ENCODE results near the gene CLCN4.

The CLCN4 gene

DNA sequence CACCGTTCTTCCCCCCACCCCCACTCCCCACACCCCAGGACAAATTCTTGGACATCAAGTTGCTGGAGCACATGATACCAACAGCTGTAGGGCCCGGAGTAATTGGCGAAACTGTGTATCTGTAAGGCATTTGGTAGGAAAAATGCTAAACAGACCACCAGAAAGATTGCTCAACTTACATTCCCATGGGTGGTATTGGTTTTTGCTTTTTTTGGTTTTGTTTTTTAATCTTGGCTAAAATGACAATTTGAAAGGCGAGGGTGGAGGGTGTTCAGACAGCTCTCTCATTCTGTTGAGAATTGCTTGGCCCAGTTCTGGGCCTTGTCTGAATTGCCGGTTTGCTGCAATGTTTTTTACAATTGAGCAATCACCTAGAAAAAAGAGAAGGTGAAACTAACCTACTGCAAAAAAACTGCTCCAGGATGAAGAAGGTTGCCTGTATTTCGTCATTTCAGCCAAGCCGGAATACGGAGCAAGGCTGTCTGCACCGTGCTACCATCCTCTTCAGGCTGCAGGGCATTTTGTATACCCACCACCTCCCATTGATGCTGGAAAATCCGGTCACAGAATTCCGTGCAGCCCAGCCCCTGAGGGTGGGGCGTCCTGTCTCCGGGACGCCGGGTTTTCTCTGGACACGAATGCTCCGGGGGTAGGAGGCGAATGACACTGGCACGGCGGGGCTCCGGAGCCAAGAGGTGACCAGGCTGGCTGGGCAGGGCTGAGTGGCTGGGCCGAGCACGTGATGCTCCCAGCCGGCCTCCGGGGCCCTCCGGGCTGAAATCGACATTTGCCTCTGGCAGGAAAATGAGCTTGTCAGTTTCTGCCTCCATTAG is at the start of gene CLCN4:
Gene CLCN4, plus strand, starts transcription at position 777 of the 833 bp plus-strand sequence. CDS start 28,058 bp downstream, outside the sequence.
- no peak for DNase-seq

- no peak for DNase-seq
These were observed 49.3 kb upstream of the CLCN4 start for GRCh38 chrX:10107483-10107882.

GRCh38 chrX:10108288-10108687 is 48.5 kb upstream of the CLCN4 start:
- DNase-seq: no peak

DNA sequence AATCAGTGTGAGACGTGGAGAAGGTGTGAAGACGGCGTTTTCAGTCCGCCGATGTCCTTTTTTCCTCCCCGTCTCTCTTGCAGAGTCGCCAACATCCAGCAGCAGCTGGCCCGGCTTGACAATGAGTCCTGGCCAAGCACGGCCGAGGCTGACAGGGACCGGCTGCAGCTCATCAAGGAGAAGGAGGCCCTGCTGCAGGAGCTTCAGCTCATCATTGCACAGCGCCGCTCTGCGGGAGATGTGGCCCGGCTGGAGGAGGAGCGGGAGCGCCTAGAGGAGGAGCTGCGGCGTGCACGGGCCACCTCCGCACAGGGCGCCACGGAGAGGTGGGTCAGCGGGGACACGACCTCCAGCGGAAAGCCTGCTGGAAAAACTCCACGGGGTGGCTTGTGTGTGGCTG is 47.1 kb upstream of the CLCN4 start:
- DNase-seq: no peak

- DNase-seq: peak in 1 of 2 donors; percentile 22
These were observed 46.3 kb upstream of the CLCN4 start for GRCh38 chrX:10110316-10110935.

- peak; percentile 71 to 74 for DNase-seq
These were observed 45.8 kb upstream of the CLCN4 start for GRCh38 chrX:10110984-10111363.

GRCh38 chrX:10111364-10112148 is 45.2 kb upstream of the CLCN4 start:
- peak; percentile 71 to 75 for DNase-seq

DNA sequence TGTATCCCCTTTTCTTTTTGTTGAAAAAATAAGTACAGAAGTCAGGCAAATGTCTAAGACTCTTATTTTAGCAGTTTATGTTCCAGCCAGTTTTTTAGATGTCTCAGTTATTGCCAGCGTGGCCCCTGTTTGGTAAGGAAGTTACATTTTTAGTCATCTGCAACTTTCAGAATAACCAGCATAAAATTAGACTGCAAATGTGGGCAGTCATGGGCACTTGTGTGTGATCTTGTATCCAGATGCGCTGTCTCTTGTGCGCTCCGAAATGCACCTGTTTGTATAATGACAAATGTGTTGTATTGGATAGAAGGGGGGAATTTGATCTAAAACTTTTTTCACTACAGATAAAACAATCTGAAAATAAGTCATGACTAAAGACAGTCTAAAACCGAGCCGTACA is 44.3 kb upstream of the CLCN4 start:
- no peak for DNase-seq

GRCh38 chrX:10115082-10115481 is 41.7 kb upstream of the CLCN4 start:
- no peak for DNase-seq

- DNase-seq: no peak
These were observed 39.5 kb upstream of the CLCN4 start for GRCh38 chrX:10117301-10117700.

- DNase-seq: no peak
These were observed 38.9 kb upstream of the CLCN4 start for GRCh38 chrX:10117864-10118377.

DNA sequence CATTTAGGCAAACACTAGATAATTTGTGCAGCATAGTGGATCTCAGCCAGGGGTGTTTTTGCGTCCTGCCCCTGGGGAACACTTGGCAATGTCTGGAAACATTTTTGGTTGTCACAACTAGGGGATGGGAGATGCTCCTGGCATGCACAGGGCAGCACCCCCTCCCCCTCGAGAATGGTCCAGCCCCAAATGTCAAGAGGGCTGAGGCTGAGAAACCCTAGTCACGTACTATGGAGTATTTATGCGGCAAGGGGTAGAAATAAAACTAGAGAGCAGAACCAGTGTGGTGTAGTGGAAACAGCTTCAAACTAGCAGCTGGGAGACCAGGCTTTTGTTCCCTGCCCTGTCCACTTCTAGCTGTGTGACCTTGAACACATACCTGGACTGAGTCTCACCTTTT is 38.2 kb upstream of the CLCN4 start:
- DNase-seq: no peak

DNA sequence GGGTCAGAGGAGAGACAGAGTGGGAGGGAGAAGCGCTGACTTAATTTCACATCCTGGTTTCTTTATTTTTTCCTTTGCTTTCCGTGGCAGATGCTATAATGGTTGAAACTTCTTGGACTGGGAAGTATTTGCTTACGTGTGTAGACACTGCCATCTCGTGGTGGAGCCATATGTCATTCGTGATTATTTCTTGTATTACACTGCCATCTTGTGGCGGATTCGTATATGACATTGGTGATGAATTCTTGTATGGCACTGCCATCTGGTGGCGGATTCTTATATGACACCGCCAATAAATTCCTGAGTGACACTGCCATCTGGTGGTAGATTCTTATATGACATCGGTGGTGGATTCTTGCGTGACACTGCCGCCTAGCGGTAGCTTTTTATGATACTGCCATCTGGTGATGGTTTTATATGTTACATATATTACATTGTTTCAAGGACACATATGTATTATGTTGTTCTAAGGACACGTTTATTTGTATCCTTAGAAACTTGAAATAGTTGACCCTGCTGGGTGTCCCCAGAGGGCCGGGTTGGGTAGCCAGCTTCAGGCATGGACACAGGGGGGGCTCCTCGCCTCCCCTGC is 37.3 kb upstream of the CLCN4 start:
- DNase-seq: peak; percentile 80 to 84

DNA sequence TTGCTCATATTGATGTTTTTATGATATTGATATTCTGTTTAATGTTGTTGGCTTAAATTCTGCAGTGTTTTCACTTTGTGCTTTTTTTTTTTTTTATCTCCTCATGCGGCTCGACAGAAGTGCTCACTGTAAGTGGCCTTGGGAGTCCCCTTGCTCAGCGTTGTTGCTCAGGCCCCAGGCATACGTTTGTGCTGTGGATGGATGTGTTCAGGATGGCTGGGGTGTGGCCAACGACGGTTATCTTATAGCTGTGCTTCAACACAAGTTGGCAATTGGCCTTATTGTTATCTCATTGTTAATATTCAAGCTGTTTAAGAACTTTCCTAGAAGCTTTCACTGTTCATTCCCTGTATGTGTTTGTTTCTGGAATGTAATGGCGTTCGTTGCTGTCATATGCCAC is 36.4 kb upstream of the CLCN4 start:
- no peak for DNase-seq

- DNase-seq: no peak
These were observed 35.9 kb upstream of the CLCN4 start for GRCh38 chrX:10120828-10121227.

- DNase-seq: peak in 1 of 2 donors; percentile 68
These were observed 35.0 kb upstream of the CLCN4 start for GRCh38 chrX:10121787-10122186.

DNA sequence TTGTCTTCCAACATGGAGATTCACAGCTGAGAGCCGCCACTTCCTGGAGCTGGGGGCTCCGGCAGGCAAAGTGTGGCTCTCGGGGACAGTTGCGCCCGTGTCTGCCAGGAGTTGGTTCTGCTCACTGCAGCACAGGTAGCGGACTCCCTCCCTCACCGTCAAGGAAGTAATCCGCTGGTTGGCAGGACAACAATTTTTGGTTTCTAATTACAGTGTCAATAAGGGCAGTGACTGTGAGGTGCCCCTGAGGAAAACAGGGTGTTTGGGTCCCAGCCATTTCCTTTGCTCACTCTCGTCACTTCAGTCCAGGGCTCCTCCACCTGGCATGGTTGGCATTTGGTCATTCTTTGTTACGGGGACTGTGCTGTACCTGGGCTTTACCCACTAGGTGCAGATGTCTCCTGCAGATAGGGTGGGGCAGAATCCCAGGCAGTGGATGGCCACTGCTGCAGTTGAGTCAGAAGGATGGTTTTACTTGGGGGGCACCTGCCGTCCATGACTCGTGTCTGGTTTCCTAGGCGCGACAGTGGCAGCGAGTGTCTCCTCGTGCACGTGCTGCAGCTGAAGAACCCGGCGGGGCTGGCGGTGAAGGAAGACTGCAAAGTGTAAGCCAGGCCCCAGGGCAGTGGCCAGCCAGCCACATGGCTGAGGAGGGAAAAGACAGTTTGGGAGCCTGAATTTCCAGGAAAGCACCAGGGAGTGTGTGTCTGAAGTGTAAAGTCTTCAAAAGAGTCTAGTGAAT is 32.1 kb upstream of the CLCN4 start:
- DNase-seq: no peak

GRCh38 chrX:10125248-10125615 is 31.5 kb upstream of the CLCN4 start:
- DNase-seq: no peak

GRCh38 chrX:10126044-10126443 is 30.7 kb upstream of the CLCN4 start:
- no peak for DNase-seq

GRCh38 chrX:10126834-10127233 is 29.9 kb upstream of the CLCN4 start:
- DNase-seq: no peak

DNA sequence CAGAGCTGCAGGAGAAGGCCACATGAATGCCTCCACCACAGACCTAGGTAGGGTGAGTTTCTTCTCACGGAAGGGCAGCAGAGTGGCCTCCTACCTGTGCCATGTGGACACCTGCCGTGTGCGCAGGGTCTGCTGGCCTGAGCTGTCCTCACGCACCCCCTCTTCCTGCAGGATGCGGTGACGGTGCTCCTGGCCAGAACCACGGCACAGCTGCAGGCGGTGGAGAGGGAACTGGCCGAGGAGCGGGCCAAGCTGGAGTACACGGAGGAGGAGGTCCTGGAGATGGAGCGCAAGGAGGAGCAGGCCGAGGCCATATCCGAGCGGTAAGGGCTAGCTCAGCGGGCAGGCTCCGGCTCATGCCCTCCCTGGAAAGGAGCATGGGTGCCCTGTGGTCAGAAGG is 28.4 kb upstream of the CLCN4 start:
- no peak for DNase-seq

DNA sequence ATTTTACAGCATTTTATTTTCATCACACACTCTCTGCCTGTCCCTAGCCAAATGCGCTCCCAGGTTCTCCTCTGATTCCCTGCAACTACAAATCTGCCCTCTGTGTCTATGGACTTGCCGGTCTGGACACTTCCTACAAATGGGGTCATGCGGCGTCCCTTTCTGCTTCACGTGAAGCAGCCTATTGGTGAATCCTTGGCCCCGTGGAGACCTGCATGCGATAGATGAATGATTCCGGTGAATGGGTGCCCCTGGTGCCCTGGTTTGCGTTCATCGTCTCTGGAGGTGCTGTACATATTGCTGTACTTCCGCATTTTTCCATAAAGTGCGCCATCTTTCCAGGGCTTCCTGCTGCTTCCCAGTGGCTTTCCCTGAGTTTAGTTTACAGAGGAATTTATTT is 27.5 kb upstream of the CLCN4 start:
- DNase-seq: no peak

Measured in CD4-positive, alpha-beta T cell treated with Interleukin-4 for 1 hour (primary cell).